ENCODE results near the gene PLXNA4. TPM values are rescaled to one million over a fixed set of nuclear protein-coding genes. Genes with fewer than 3 reads are reported as not detected.
A peak's percentile ranks its signal among the peaks of the same experiment; 100 is the strongest.
"Not testable (repeated sequence)": the region's sequence is repeated elsewhere in the genome, so short reads cannot be mapped to it uniquely, and the experiment has no call there.

Gene PLXNA4
- polyA plus RNA-seq, 2 of the 4 experiments (the other 2 are of a cell fraction) = 0.12 to 0.34 TPM

DNA sequence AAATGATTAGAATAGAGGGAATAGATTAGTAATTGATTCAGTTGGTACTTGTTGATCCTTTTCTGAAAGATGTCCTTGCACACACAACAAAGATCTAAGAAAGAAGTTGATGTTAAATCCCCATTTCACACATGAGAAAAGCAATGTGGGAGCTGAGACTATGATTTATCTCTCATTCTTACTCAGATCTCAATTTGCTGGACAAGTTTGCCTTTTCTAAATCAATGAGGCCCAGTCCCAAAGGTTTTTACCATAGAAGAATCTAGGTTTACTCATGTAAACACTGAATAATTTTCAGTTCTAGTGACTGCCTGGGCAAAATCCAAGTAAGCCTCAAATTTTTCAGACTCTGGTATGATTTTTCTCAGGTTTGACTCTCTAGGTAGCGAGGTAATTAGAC, 25.5 kb upstream of the PLXNA4 start:
- ATAC-seq = no peak
- TF ChIP-seq MAZ (IDR thresholded peaks at IDR 0.05; ENCODE audit: borderline replicate concordance, low read depth, low read length) (no peak), CHD4 (IDR thresholded peaks at IDR 0.05; ENCODE audit: borderline replicate concordance) (no peak), EHMT2 (IDR thresholded peaks at IDR 0.05; ENCODE audit: low read depth) (no peak), ZSCAN20 (CRISPR knock-in tag; IDR thresholded peaks at IDR 0.05) (no peak), SMC3 (IDR thresholded peaks at IDR 0.05) (no peak), RCOR1 (IDR thresholded peaks at IDR 0.05; ENCODE audit: low read depth, low read length) (no peak), HOXA7 (CRISPR knock-in tag; IDR thresholded peaks at IDR 0.05) (no peak), ZFP36 (IDR thresholded peaks at IDR 0.05; ENCODE audit: borderline replicate concordance, partially characterized antibody) (no peak), KDM5A (IDR thresholded peaks at IDR 0.05) (no peak), GATA3 (IDR thresholded peaks at IDR 0.05; ENCODE audit: borderline replicate concordance) (no peak), RARB (CRISPR knock-in tag; IDR thresholded peaks at IDR 0.05) (no peak), FOXS1 (CRISPR knock-in tag; IDR thresholded peaks at IDR 0.05) (no peak)
- TF ChIP-seq, protein P1, sequence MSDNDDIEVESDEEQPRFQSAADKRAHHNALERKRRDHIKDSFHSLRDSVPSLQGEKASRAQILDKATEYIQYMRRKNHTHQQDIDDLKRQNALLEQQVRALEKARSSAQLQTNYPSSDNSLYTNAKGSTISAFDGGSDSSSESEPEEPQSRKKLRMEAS (IDR thresholded peaks at IDR 0.05) = no peak
- TF ChIP-seq, protein P2, sequence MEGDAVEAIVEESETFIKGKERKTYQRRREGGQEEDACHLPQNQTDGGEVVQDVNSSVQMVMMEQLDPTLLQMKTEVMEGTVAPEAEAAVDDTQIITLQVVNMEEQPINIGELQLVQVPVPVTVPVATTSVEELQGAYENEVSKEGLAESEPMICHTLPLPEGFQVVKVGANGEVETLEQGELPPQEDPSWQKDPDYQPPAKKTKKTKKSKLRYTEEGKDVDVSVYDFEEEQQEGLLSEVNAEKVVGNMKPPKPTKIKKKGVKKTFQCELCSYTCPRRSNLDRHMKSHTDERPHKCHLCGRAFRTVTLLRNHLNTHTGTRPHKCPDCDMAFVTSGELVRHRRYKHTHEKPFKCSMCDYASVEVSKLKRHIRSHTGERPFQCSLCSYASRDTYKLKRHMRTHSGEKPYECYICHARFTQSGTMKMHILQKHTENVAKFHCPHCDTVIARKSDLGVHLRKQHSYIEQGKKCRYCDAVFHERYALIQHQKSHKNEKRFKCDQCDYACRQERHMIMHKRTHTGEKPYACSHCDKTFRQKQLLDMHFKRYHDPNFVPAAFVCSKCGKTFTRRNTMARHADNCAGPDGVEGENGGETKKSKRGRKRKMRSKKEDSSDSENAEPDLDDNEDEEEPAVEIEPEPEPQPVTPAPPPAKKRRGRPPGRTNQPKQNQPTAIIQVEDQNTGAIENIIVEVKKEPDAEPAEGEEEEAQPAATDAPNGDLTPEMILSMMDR (IDR thresholded peaks at IDR 0.05) = no peak
- TF ChIP-seq, protein P3, sequence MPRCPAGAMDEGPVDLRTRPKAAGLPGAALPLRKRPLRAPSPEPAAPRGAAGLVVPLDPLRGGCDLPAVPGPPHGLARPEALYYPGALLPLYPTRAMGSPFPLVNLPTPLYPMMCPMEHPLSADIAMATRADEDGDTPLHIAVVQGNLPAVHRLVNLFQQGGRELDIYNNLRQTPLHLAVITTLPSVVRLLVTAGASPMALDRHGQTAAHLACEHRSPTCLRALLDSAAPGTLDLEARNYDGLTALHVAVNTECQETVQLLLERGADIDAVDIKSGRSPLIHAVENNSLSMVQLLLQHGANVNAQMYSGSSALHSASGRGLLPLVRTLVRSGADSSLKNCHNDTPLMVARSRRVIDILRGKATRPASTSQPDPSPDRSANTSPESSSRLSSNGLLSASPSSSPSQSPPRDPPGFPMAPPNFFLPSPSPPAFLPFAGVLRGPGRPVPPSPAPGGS (IDR thresholded peaks at IDR 0.05) = no peak
- Histone ChIP-seq H3K9me3 (no peaks in the 10 kb centered on the region), H3K4me3 (no peak overlapping the region), H3K4me1 (no peaks in the 10 kb centered on the region), H3K4me2 (no peak overlapping the region), H3K27ac (no peak overlapping the region)
- no peak for DNase-seq (ENCODE audit: low read depth in 1 of 2, low spot score in 1 of 2)
- POLR2A ChIA-PET = no interaction called here
- no peak for FAIRE-seq
- CTCF ChIA-PET = interaction anchor here (0.6 to 1.6 kb wide), 4 partner anchors 17 to 304 kb away, joined by 4 to 7 read pairs (median 4); no protein-coding TSS in a partner anchor
- 5% methylated on average over 1 of the region's 1 CpG for WGBS (ENCODE audit: missing lambda C conversion rate)

DNA sequence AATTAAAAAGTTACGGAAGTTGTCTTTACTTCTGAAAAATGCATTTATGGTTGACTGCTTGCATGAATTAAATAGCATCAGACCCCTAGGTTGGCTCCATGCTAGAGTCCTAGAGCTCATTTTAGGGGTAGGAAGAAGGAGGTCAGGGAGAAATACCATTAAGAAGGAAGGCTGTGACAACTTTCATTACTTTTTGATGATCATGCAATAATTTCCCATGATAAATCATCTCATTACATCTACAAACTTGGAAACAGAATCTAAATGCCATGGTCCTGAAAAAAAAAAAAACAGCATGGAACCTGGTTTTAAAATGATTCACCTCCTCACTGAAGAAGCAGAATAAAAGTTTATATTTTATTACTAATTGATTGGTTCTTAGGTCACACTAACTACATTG, 20.3 kb upstream of the PLXNA4 start:
- TF ChIP-seq CHD4 (IDR thresholded peaks at IDR 0.05; ENCODE audit: borderline replicate concordance) = no peak
- no peak for TF ChIP-seq HOXA7 (CRISPR knock-in tag; IDR thresholded peaks at IDR 0.05)
- TF ChIP-seq, protein P4, sequence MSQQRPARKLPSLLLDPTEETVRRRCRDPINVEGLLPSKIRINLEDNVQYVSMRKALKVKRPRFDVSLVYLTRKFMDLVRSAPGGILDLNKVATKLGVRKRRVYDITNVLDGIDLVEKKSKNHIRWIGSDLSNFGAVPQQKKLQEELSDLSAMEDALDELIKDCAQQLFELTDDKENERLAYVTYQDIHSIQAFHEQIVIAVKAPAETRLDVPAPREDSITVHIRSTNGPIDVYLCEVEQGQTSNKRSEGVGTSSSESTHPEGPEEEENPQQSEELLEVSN (IDR thresholded peaks at IDR 0.05; ENCODE audit: borderline replicate concordance, low read depth) = no peak
- TF ChIP-seq ESRRA (IDR thresholded peaks at IDR 0.05; ENCODE audit: borderline replicate concordance, low read length) = no peak
- TF ChIP-seq, protein P5, sequence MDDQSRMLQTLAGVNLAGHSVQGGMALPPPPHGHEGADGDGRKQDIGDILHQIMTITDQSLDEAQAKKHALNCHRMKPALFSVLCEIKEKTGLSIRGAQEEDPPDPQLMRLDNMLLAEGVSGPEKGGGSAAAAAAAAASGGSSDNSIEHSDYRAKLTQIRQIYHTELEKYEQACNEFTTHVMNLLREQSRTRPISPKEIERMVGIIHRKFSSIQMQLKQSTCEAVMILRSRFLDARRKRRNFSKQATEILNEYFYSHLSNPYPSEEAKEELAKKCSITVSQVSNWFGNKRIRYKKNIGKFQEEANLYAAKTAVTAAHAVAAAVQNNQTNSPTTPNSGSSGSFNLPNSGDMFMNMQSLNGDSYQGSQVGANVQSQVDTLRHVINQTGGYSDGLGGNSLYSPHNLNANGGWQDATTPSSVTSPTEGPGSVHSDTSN (IDR thresholded peaks at IDR 0.05) = no peak
- TF ChIP-seq, protein P1 (IDR thresholded peaks at IDR 0.05) = no peak
- no peak for TF ChIP-seq JUNB (IDR thresholded peaks at IDR 0.05)
- TF ChIP-seq MAFK (IDR thresholded peaks at IDR 0.05; ENCODE audit: partially characterized antibody) = peak; percentile 80
- Histone ChIP-seq H3K4me2 (no peak overlapping the region), H3K27ac (no peak overlapping the region), H3K4me3 (no peak overlapping the region), H3K9me3 (no peaks in the 10 kb centered on the region; the same call in 2 of the 3 replicates), H3K4me1 (no peaks in the 10 kb centered on the region)
- no peak for FAIRE-seq
- no peak for ATAC-seq
- CTCF ChIA-PET = no interaction called here
- POLR2A ChIA-PET = no interaction called here
- 90% methylated on average over 1 of the region's 1 CpG for WGBS (ENCODE audit: missing lambda C conversion rate)
- no peak for DNase-seq (ENCODE audit: low read depth in 1 of 2, low spot score in 1 of 2)

DNA sequence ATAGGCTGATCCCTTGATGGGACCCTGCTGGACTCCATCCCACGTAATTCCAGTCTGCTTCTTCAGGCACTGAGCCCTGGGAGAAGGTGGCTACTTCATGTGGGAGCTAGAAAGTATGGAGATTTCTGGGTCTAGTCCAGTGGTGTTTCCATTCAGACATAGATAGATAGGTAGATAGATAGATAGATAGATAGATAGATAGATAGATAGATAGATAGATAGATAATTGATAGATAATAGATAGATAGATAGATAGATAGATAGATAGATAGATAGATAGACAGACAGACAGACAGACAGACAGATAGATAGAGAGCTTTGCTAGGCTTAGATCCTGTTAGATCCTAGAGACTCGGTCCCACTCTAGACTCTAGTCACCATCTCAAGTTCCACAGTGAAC, 18.5 kb upstream of the PLXNA4 start:
- H3K4me1 ChIP-seq; DNase-seq (ENCODE audit: low read depth in 1 of 2, low spot score in 1 of 2); H3K27ac ChIP-seq; FAIRE-seq; H3K4me3 ChIP-seq; H3K4me2 ChIP-seq; H3K9me3 ChIP-seq; ATAC-seq; POLR2A ChIA-PET: not testable (repeated sequence)
- CTCF ChIA-PET = interaction anchor here (2.2 kb wide), 1 partner anchor 14 kb away, joined by 10 read pairs; no protein-coding TSS in a partner anchor
- 11% methylated on average over 2 of the region's 2 CpGs for WGBS (ENCODE audit: missing lambda C conversion rate)

Data from A549 (cell line).